HG03175 (cell line): ENCODE results near the gene CCR5.
"Not testable (repeated sequence)": the region's sequence is repeated elsewhere in the genome, so short reads cannot be mapped to it uniquely, and the experiment has no call there.

Experiments
- ATAC-seq: cut with Tn5 transposase; IDR thresholded peaks from one replicate; pipeline ENCODE4 v1.9.1; 2021; ENCODE audit warnings: mild to moderate bottlenecking, moderate library complexity; ENCODE audit not compliant: unreplicated experiment

The CCR5 gene

GRCh38 chr3:46383211-46383950 is 12.6 kb downstream of the CCR5 start:
- ATAC-seq = no peak

- ATAC-seq = no peak
These were observed 13.2 kb downstream of the CCR5 start for GRCh38 chr3:46383951-46384330.

- ATAC-seq = no peak
These were observed 15.5 kb downstream of the CCR5 start for GRCh38 chr3:46386205-46386604.

GRCh38 chr3:46388847-46389246 is 18.1 kb downstream of the CCR5 start:
- ATAC-seq = not testable (repeated sequence)

GRCh38 chr3:46389306-46389705 is 18.6 kb downstream of the CCR5 start:
- no peak for ATAC-seq

- not testable (repeated sequence) for ATAC-seq
These were observed 20.8 kb downstream of the CCR5 start for GRCh38 chr3:46391526-46391925.

GRCh38 chr3:46393011-46393410 is 22.3 kb downstream of the CCR5 start:
- no peak for ATAC-seq

- ATAC-seq = no peak
These were observed 23.0 kb downstream of the CCR5 start for GRCh38 chr3:46393554-46394434.

GRCh38 chr3:46395210-46395661 is 24.5 kb downstream of the CCR5 start:
- no peak for ATAC-seq

- ATAC-seq = no peak
These were observed 25.2 kb downstream of the CCR5 start for GRCh38 chr3:46395766-46396530.

GRCh38 chr3:46397111-46397510 is 26.4 kb downstream of the CCR5 start:
- no peak for ATAC-seq

GRCh38 chr3:46398186-46398955 is 27.6 kb downstream of the CCR5 start:
- ATAC-seq = no peak

- ATAC-seq = no peak
These were observed 28.4 kb downstream of the CCR5 start for GRCh38 chr3:46399098-46399497.

GRCh38 chr3:46399557-46399956 is 28.8 kb downstream of the CCR5 start:
- ATAC-seq = no peak

- ATAC-seq = no peak
These were observed 29.4 kb downstream of the CCR5 start for GRCh38 chr3:46400000-46400734.

GRCh38 chr3:46400846-46401245 is 30.1 kb downstream of the CCR5 start:
- ATAC-seq = no peak

GRCh38 chr3:46401579-46401978 is 30.8 kb downstream of the CCR5 start:
- ATAC-seq = no peak

- not testable (repeated sequence) for ATAC-seq
These were observed 32.2 kb downstream of the CCR5 start for GRCh38 chr3:46402902-46403301.

- no peak for ATAC-seq
These were observed 34.7 kb downstream of the CCR5 start for GRCh38 chr3:46405301-46406019.
